ENCODE data around the gene HLA-DOA.

The HLA-DOA gene

GRCh38 chr6:33015798-33016197 is 6.4 kb upstream of the HLA-DOA start:
- TF ChIP-seq CTCF (IDR thresholded peaks at IDR 0.05; ENCODE audit: insufficient read depth, missing control alignments) = no peak
- FAIRE-seq (no peak), DNase-seq (ENCODE audit: insufficient read length, low spot score) (no peak)

DNA sequence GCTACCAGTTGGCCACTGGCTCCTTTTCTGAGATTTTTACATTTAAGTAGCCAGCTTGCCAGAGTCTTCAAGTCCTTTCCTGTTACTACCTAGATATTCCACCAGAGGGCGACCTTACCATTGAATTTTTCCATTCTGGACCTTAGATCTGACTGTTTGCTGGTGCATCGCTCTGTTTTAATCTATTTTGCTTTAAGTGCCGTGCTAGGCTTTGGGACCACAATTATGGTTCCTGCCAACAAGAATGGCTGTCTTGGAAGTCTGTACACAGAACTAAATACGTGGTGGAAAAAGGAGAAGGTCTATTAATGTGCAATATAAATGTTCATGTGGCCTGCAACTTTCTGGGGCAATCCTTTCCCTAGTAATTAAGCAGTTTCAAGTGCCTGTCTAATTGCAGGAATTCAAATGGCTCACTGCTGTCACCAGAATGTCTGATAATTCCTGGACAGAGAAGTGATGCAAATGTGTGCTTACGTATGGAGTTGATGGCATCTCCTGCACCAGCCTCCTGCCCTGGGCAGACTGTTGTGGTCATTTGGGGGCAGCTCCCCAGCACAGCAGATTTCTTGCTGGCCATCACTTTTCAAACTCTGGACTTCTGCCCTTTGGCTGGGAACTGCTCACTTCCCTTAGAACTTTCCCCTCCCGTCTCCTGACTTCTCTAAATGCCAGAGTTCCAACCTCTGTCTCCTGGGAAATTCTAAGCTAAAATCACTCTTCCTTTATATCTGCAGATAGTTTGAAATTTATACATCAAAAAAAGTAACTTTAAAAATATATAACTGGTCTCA is 5.6 kb upstream of the HLA-DOA start:
- DNase-seq (ENCODE audit: insufficient read length, low spot score) (no peak), FAIRE-seq (peak; percentile 80)
- peak; percentile 68 for TF ChIP-seq CTCF (IDR thresholded peaks at IDR 0.05; ENCODE audit: insufficient read depth, missing control alignments)

DNA sequence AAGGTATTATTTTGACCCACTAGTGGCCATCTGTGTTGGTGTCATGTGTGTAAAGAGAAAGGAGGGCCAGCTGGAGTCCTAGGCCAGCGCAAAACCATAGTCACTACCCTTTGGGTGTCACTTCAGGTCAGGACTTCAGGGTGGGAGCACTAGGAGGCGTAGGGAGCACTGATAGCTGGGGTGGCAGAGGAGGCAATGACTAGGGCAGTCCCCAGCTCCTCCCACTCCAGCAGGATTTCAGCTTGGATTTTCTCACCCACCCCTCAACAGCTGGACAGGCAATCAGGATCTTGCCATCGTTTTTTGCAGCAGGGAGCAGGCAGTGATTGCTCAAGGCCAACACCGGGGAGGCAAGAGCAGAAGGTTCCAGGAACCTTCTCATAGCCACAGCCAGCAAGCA is 4.2 kb upstream of the HLA-DOA start:
- TF ChIP-seq CTCF (IDR thresholded peaks at IDR 0.05; ENCODE audit: insufficient read depth, missing control alignments) = no peak
- no peak for DNase-seq (ENCODE audit: insufficient read length, low spot score)
- FAIRE-seq = no peak

DNA sequence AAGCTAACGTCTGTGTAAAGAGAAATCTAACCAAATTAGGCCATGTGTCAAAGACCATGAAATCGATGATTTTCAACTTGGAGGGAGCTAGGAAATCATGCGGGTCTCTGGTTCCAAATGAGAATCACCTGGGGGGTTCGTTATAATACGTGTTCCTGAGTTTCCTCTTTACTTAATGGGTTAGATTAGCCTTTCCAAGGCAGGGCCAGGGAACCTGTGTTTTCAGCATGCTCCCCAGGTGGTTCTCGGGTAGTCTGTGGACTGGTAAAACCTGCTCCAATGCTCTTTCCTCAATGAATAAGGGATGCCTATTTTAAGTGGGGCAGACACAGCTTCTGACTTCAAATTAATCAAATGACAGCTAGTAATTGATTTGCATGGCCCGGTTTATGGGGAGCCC is 965 bp upstream of the HLA-DOA start:
- FAIRE-seq (no peak), DNase-seq (ENCODE audit: insufficient read length, low spot score) (no peak)
- no peak for TF ChIP-seq CTCF (IDR thresholded peaks at IDR 0.05; ENCODE audit: insufficient read depth, missing control alignments)

GRCh38 chr6:33007831-33008400 is 1.5 kb downstream of the HLA-DOA start:
- DNase-seq (ENCODE audit: insufficient read length, low spot score) = no peak

DNA sequence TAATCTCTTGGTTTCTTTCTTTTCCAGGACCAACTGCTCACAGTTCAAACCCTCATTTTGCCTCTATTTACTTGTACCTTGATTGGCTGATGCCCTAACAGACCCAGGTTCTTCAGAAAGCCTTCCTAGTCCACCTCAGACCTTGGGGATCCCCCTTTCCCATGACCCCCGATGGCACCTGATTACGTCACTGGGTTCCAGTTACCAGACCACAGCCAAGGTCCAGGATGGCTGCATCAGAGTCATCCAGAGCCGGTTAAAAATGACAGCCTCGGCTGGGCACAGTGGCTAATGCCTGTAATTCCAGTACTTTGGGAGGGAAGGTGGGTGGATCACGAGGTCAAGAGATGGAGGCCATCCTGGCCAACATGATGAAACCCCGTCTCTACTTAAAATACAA is 4.5 kb downstream of the HLA-DOA start:
- no peak for TF ChIP-seq CTCF (IDR thresholded peaks at IDR 0.05; ENCODE audit: insufficient read depth, missing control alignments)
- FAIRE-seq = no peak
- no peak for DNase-seq (ENCODE audit: insufficient read length, low spot score)

More at GRCh38 chr6:33007831-33008400, 1.5 kb downstream of the HLA-DOA start:
- TF ChIP-seq CTCF (IDR thresholded peaks at IDR 0.05; ENCODE audit: insufficient read depth, missing control alignments) = no peak
- FAIRE-seq = no peak

DNA sequence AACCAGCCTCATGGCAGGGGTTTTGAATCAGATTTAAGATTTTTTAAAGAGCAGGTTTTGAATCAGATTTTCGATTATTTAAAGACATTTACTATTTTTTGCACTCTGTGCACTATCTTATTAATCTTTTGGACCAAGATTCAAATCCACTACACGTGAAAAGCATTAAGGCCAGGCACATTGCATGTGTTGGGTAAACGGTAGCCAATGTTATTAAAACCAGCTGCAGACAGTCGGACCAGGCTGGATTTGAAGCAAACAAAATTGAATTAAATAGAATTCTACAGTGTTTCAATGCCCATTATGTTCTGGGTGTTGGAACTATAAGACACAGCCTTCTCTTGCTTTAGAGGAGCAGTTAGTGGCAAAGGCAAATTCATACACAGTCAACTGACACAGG is 7.7 kb downstream of the HLA-DOA start:
- no peak for DNase-seq (ENCODE audit: insufficient read length, low spot score)
- TF ChIP-seq CTCF (IDR thresholded peaks at IDR 0.05; ENCODE audit: insufficient read depth, missing control alignments) = no peak
- FAIRE-seq = no peak

Data from D721Med (cell line).